Measurements from ENCODE around the gene SETD3. TPM values are rescaled to one million over a fixed set of nuclear protein-coding genes. Genes with fewer than 3 reads are reported as not detected.
"Not testable (repeated sequence)": the region's sequence is repeated elsewhere in the genome, so short reads cannot be mapped to it uniquely, and the experiment has no call there.

Gene SETD3
- total RNA-seq, 1 donor from 2014 or later = 101 TPM

DNA sequence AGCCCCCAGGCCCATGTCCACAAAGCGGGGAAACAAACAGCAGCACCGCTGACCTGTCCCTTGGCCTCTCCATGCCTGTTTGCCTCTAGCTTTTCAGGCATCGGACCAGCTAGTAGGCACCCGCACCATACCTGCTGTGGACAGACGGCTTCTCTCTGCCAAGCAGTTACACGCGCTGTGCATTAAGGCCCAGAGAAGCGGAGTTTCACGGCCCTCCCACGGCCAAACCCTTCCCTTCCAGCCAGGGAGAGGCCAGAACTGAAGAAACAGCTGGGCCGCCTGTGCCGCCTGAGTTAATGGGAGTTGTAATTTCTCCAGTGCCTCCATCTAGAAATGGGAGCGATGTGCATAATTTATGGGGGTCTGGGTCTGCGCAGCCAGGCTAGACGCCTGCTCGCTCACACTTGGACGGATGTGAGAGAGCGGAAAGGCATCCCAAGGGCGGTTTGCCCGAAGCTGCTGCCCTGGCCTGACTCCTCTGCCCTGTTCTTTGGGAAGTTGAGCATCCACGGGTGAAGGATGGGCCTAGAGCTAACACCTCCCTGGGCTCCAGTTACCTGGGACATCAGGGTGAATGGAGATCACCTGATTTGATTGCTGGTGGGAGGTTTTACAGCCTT lies 119.0 kb downstream of the SETD3 start:
- DNase-seq (ENCODE audit: low spot score) = no peak

DNA sequence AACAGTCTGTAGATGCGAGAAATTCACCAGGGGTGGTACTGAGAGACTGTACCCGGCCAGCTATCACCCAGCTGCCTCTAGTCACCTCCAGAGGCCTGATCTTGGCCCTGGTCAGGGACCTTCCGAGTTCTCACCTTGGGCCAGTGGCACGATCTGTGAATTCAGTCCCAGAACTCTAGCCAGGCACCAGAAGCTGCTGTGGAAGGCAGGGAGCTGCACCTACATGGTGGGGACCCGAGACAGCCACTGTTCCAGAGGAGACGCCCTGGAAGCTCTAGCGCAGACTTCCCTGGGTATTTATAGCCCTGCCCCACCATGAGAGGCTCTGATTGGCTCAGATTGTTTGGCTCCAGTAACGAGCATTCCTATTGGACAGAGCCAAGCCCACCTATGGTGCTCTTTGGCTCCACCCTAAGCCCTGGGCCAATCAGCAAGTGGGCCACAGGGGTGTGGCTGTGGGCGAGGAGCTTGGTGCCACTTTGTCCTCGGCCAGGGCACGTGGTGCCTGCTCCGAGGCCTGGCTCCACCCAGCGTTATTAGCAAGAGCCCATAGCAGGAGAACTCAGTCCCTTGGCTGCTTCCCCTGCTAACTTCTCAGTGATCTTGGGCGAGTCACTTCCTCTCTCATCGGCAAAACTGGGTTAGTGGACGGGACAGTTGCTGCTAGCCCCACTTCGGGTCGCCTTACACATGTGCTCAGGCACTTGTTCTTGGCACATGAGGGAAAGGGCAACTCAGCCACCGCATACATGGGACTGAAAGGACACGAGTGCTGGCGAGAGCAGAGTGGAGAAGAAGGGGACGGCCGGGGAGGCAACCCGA lies 119.7 kb downstream of the SETD3 start:
- no peak for DNase-seq (ENCODE audit: low spot score)

DNA sequence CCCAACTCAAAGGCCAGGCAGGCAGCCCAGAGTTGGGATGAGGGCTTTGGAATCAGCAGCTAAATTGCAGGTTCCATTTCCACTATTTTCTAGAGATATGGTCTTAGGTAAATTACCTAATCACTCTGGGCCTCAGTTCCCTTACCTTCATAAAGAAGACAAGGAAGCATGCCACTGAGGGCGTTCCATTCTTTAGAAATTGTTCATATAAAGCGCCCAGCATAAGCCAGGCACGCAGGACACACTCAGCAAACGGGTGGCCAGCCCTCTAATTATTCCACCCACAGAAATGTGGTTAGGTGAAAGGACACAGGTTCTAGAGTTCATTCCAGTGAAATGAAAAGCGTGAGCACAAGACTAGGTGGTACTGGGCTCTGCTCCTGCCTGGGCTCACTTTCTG lies 120.8 kb downstream of the SETD3 start:
- DNase-seq (ENCODE audit: low spot score) = no peak

DNA sequence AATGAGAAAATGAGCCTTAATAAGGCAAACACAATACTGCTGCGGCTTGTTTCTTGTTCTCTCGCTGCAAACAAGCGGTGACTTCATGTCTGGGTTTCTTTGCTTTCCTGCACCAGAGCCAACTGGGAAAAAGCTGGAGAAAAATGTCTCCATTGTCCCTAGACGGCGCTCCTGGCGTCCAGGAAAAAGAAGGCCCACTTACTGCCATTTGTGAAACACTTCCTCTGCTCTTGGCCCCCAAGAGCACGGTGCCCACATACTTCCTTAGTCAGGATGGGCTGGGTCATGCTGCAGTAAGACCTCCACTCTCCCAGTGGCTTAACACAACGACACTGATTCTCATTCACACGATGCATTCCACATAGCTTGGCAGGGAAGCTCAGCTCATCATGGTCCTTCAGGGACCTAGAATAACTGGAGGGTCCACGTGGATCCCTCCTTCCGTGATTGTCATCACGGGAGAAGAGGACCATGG lies 122.7 kb downstream of the SETD3 start:
- DNase-seq (ENCODE audit: low spot score) = no peak

DNA sequence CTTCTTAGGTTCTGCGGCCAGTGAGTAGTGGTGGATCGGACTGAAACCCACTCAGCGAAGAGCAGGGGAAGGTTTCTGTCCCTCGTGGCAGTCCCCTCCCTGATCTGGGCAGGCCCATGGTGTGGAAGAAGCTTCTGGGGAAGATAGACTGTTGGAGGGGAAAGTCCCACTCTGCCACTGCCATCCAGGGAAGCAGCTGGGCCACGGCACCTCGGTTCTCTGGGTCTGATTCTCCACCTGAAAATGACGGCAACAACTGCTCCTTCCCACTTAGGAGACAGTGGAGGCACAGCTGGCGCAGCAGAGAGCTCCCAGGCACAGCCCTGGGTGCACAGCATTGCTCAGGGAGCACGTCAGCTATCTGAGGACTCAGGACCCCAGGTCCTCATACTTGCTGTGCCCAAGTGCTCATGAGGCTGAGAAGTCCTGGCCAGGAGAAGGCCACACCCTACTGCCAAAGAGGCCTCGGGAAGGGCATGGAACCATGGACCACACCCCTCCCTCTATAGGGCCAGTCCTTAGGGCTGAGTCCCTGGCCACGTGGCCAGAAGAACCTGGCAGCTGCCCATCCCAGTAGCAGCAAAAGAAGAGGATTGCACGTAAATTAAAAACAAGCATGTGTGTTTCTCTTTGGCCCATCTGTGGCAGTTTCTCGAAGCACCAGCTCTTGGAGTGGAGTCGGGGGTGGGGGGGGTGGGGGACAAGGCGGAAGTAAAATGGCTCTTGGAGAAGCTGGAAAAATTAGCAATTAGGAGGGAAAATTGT lies 123.3 kb downstream of the SETD3 start:
- DNase-seq (ENCODE audit: low spot score) = no peak

DNA sequence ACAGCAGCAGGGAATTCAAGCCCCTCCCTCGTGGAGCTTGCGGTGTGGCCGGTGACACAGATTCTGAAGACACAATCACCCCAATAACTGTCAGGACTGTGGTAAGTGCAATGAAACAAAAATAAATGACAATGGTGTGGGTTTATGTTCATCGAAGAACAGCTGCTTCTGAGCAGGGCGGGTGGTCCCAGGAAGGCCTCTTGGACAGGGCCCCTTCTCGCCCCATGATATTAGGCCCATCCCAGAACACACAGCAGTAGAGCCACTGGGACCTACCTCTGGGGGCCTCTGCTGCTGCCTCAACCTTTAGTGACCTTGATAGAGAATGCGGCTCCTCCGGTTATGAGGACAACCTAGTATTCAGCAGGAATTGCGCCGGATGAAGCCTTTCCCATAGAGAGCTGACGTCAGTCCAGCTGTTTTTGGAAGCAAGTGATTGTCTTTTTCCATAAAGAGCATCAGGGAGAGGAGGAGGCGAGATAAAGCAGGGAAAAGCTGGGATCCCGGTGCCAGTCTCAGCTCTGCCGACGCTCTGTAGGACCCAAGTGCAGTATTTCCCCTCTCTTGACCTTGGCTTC lies 124.5 kb downstream of the SETD3 start:
- no peak for DNase-seq (ENCODE audit: low spot score)

DNA sequence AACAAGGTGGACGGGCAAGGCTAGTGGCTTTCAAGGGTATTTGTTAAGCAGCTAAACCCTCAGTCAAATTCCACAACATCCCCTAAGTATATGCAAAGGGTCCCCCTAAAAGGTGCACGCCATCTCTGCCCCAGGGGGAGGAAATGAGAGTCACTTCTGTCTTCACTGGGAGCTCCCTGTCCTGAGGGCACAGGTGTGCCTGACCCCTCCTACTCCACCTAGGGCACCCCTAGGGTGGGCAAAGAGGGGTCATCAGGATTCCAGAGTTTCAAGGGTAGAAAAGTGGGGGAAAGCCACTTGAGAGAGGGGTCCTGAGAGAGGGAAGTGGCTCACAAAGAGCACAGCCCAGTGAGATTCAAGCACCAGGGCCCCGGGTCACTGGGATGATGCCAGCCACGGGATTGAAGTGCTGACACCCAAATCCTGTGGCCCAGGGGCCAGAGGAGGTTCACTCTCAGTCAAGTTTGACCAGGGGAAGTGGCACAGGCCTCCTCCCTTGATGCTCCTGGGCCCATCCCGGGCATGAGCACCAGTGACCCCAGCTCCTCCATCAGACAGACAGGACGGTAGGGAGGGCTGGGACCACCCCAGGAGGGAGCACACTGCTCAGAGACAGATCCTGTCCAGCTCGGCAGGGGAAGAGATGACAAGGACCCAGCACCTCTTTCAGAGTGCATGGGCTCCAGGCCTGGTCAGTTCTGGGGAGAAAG lies 126.3 kb downstream of the SETD3 start:
- DNase-seq (ENCODE audit: low spot score) = no peak

DNA sequence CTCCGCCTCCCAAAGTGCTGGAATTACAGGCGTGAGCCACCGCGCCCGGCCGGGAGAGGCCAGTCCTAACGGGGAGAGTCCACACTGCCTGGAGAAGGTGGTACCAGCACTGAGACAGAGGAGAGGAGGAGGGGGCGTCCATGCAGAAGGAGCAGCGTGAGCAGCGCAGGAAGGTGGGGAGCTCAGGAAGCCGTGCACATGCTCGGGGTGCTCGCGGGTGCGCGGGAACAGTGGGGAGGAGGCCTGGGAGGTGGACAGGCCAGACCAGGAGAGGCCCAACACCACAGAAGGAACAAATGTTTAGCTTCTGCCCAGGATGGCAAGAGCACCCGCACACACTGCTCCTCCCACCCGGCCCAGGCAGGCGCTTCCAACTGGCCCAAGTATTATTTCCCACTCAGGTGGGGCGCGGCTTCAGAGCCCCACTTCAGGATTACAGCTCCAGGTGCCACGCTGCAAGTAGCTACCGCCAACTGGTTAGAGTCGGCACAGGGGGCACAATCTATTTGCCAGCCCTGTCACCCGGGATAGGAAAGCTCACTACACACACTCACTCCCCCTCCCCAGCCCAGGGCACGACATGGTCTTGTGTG lies 127.9 kb downstream of the SETD3 start:
- DNase-seq (ENCODE audit: low spot score) = no peak

DNA sequence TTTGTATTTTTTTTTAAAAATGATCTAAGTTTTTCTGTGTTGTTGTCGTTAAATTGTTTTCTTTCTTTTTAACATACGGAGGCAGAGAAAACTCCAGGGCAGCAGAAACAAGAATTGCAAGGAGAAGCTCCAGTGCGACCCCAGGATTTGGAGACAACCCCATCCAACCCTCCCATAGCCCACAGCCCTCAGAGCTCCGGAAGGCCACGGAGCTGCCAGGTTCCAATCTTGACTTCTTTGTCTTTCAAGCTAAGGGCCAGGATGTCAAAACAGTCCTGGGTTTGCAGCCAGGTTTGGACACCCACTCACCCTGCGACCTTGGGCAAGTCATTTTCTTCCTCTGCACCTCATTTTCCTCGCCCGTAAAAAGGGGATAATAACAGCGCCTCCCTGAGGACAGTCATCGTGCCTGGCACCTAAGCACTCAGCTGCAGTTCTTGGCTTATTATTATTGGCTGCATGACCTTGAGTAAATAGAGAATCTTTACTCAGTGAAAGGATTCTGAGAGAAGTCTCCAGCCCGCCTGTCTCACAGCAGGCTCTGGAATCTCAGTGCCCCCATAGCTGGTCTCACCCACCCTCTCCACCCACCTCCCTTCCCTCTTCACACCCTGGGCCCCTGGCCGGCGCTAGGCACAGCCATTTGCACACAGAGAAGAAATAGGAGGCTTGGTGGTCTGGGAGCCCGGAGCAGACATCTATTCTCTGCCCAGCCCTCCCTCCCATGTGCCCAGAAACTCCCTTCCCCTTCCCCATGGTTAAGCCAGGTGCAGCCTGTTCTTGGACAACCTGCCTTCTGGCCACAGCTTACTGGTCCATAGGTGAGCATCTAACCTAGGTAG lies 129.3 kb downstream of the SETD3 start:
- DNase-seq (ENCODE audit: low spot score) = no peak

DNA sequence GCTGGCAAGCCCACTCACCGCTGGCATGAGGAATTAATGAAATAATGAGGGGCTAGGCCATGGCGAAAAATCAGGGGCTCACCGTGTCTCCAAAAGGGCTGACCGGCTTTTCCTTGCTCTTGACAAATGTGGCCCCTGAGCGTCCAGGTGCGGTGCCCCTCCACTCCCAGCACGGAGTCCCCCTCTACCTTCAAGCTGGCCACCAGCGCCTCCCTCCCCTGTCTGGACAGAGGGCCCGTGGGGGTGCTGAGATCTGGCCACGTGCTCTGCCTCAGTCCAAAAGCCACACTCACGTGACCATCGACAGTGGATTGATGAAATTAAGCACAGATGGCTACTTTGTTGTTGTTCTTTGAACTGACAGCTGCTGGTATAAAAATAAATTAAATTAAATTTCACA lies 129.9 kb downstream of the SETD3 start:
- no peak for DNase-seq (ENCODE audit: low spot score)

DNA sequence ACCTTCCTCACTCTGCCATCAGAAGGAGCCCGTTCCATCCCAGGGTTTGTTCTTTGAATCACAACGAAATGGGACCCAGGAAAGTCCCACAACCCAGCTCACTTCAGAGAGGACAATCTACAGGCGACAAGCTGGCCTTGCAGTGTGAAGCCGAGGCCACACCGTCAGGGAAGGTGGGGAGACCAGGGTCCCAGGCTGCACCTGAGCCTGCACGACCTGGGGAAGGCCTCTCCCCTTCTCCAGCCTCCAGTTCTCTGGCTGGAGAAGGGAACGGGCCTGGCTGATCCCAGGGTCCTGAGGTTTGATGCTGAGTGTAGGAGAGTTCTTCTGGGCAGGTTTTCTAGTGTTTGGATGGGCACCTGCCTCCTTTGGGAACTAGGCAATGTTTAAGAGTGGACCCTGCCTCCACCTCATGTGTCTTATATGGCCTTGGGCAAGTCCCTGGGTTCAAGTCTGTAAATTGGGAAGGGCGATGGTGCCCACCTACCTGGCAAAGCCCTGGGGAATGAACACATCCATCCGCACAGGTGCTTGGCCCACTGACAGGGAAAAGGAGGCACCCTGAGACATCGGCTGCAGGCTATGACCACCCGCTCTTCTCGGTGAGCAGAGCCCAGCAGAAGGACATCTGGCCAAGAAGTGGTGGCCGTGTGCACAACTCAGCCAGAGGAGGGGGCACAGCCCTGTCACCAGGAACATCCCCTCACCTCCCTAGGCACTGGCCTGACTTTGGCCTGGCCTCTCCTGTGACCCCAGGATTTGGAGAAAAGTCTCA lies 130.8 kb downstream of the SETD3 start:
- no peak for DNase-seq (ENCODE audit: low spot score)

DNA sequence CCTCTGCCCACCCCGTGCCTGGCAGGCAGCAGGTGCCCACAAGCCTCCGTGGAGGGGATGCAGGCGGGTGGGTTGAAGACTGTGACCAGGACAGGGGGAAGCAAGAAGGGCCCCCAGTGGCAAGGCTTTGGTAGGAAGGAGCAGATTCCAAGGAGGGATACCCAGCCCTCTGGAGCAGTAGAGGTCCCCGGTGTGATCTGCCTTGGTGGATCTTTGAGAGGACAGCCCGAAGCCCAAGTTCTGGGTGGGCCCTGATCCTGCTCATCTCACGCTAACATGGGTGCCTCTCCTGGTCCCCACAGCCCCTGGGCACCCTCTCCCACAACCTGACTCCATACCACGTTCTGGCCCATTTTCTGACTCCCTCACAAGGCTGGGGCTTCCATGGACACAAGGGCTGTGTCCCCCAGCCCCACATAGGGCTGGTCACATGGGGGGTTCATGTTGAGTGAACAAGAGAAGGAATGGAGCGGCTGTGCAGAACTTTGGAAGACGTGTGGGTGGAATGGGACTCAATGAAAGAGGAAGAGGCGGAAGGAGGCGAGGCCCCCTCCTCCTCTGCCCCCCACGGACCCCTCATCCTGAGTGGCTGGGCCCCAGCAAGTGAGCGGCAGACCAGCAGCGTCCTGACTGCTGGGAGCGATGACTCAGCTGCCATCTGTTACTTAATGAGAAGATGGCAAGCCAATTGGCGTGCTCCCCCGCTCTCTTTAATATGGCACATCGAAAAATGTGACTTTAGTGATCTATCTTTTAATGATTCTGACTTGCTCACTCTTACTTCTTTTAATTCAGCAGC lies 131.6 kb downstream of the SETD3 start:
- no peak for DNase-seq (ENCODE audit: low spot score)

DNA sequence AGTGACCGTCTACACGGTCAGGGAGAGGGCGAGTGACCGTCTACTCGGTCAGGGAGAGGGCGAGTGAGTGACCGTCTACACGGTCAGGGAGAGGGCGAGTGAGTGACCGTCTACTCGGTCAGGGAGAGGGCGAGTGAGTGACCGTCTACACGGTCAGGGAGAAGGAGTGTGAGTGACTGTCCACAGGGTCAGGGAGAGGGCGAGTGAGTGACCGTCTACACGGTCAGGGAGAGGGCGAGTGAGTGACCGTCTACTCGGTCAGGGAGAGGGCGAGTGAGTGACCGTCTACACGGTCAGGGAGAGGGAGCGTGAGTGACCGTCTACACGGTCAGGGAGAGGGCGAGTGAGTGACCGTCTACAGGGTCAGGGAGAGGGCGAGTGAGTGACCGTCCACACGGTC lies 132.4 kb downstream of the SETD3 start:
- not testable (repeated sequence) for DNase-seq (ENCODE audit: low spot score)

Other genes with a start within 250 kb of the SETD3 start
- gene BCL11B, start 208.7 kb downstream of the SETD3 start, total RNA-seq (ENCODE audit: insufficient read depth, low replicate concordance) = 2.6 TPM
- gene CCNK, start 550 bp upstream of the SETD3 start, total RNA-seq (ENCODE audit: insufficient read depth, low replicate concordance) = 33.0 TPM
- 7.5 TPM for gene CCDC85C, start 123.3 kb upstream of the SETD3 start, total RNA-seq (ENCODE audit: insufficient read depth, low replicate concordance)
- 12.0 TPM for gene HHIPL1, start 164.3 kb upstream of the SETD3 start, total RNA-seq (ENCODE audit: insufficient read depth, low replicate concordance)
- 9.4 TPM for gene CYP46A1, start 203.4 kb upstream of the SETD3 start, total RNA-seq (ENCODE audit: insufficient read depth, low replicate concordance)